Left ventricle myocardium inferior (tissue), 1 donor: ENCODE measurements around the gene THADA. TPM values are rescaled to one million over a fixed set of nuclear protein-coding genes. Genes with fewer than 3 reads are reported as not detected.

Source experiments
- DNase-seq: peaks from one replicate; pipeline ENCODE4 v3.0.0-alpha.2; 2020
- H3K27ac ChIP-seq: fragments of 200-600 bp; replicated peaks from 2 replicates; pipeline ENCODE4 v1.8.0; 2021
- H3K27me3 ChIP-seq: fragments of 200-600 bp; 2 replicates; pipeline ENCODE4 v1.8.0; 2021; ENCODE audit warnings: low read depth
- H3K36me3 ChIP-seq: fragments of 200-600 bp; 2 replicates; pipeline ENCODE4 v1.8.0; 2021
- H3K4me1 ChIP-seq: fragments of 200-600 bp; 2 replicates; pipeline ENCODE4 v1.8.0; 2021
- H3K4me3 ChIP-seq: fragments of 200-600 bp; 2 replicates; pipeline ENCODE4 v1.8.0; 2021; ENCODE audit warnings: mild to moderate bottlenecking, moderate library complexity
- H3K9me3 ChIP-seq: fragments of 200-600 bp; replicated peaks from 2 replicates; pipeline ENCODE4 v1.8.0; 2021
- CTCF ChIP-seq: fragments of 200-600 bp; IDR thresholded peaks from 2 replicates; pipeline ENCODE4 v1.8.0; 2021; ENCODE audit warnings: antibody characterized with exemption, mild to moderate bottlenecking, borderline replicate concordance
- intact Hi-C: fragments of 100-400 bp; cut with micrococcal nuclease; formaldehyde crosslinking; loops from one replicate; pipeline ENCODE4 v1.11.0; 2022
- total RNA-seq: library from RNA; stranded (reverse); fragmentation: NEBNext Ultra II Directional; extraction: Animal tissue kit (Norgen Biotek cat#: 25700); gene quantifications from one replicate; pipeline ENCODE4 v1.2.1, GENCODE V29; 2021
- donor health status: DM: no; HTN: yes; CAD: no; lungs with severe emphysema.

Gene THADA
- total RNA-seq, 1 donor from 2014 or later: 15.4 TPM

GRCh38 chr2:43634604-43635306 lies 38.9 kb upstream of the THADA start:
- H3K27me3 ChIP-seq: peaks cover 65% of the 10 kb centered on the region
- H3K36me3 ChIP-seq: no peaks in the 10 kb centered on the region
- intact Hi-C loops: no loop called here
- peak overlapping the region; percentile 27 for H3K27ac ChIP-seq
- no peak for TF ChIP-seq CTCF
- peak overlapping the region; percentile 3 for H3K4me3 ChIP-seq
- peaks cover 15% of the 10 kb centered on the region for H3K4me1 ChIP-seq
- DNase-seq: no peak
- peaks cover 11% of the 10 kb centered on the region for H3K9me3 ChIP-seq

- H3K27ac ChIP-seq: no peak overlapping the region
- intact Hi-C loops: no loop called here
- H3K36me3 ChIP-seq: no peaks in the 10 kb centered on the region
- no peak for TF ChIP-seq CTCF
- DNase-seq: no peak
- H3K4me3 ChIP-seq: no peak overlapping the region
- peaks cover 55% of the 10 kb centered on the region for H3K27me3 ChIP-seq
- H3K4me1 ChIP-seq: peaks cover 3% of the 10 kb centered on the region
- peaks cover 5% of the 10 kb centered on the region for H3K9me3 ChIP-seq
These were observed 35.9 kb upstream of the THADA start for GRCh38 chr2:43631618-43632317.

GRCh38 chr2:43622931-43623451 lies 27.2 kb upstream of the THADA start:
- peaks cover 37% of the 10 kb centered on the region for H3K27me3 ChIP-seq
- TF ChIP-seq CTCF: no peak
- DNase-seq: peak; percentile 36
- no peaks in the 10 kb centered on the region for H3K36me3 ChIP-seq
- peaks cover 5% of the 10 kb centered on the region for H3K9me3 ChIP-seq
- H3K4me3 ChIP-seq: no peak overlapping the region
- peak overlapping the region; percentile 34 for H3K27ac ChIP-seq
- H3K4me1 ChIP-seq: no peaks in the 10 kb centered on the region
- intact Hi-C loops: no loop called here

GRCh38 chr2:43619511-43619910 lies 23.7 kb upstream of the THADA start:
- H3K9me3 ChIP-seq: no peaks in the 10 kb centered on the region
- H3K36me3 ChIP-seq: no peaks in the 10 kb centered on the region
- H3K4me3 ChIP-seq: no peak overlapping the region
- intact Hi-C loops: no loop called here
- TF ChIP-seq CTCF: no peak
- DNase-seq: no peak
- peaks cover 39% of the 10 kb centered on the region for H3K27me3 ChIP-seq
- no peaks in the 10 kb centered on the region for H3K4me1 ChIP-seq
- H3K27ac ChIP-seq: no peak overlapping the region

- Histone ChIP-seq H3K4me3 (no peak overlapping the region), H3K36me3 (no peaks in the 10 kb centered on the region), H3K4me1 (no peaks in the 10 kb centered on the region), H3K27ac (no peak overlapping the region), H3K27me3 (peaks cover 33% of the 10 kb centered on the region), H3K9me3 (no peaks in the 10 kb centered on the region)
- TF ChIP-seq CTCF: no peak
- intact Hi-C loops: no loop called here
- no peak for DNase-seq
These were observed 21.3 kb upstream of the THADA start for GRCh38 chr2:43616967-43617680.
